GM12874 (cell line): ENCODE data around the gene CACNB4.

ENCODE experiments used
- TF ChIP-seq, protein P1 (sequence below): IDR thresholded peaks from 2 replicates; pipeline ENCODE4 v1.5.1; 2011; ENCODE audit warnings: low read depth, mild to moderate bottlenecking, control low read depth, low read length, moderate library complexity; ENCODE audit not compliant: insufficient read depth

CACNB4 gene

DNA sequence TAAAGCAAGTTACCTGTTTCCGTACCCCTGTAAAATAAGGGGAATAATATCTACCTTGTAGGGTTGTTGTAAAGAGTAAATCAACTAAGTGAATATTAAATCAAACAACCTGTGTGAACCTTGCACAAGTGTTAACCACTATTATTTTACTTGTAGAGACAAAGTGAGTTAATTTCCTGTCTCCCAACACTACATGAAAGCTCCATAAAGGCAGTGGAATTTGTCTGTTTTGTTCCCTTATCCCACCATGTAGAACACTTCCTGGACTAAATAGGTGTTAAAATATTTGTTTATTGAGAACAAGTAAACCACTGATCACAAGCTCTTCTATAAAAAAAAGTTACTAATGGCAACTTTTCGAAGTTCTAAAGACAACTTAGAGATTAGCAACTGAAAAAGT, 274.0 kb downstream of the CACNB4 start:
- TF ChIP-seq, protein P1, sequence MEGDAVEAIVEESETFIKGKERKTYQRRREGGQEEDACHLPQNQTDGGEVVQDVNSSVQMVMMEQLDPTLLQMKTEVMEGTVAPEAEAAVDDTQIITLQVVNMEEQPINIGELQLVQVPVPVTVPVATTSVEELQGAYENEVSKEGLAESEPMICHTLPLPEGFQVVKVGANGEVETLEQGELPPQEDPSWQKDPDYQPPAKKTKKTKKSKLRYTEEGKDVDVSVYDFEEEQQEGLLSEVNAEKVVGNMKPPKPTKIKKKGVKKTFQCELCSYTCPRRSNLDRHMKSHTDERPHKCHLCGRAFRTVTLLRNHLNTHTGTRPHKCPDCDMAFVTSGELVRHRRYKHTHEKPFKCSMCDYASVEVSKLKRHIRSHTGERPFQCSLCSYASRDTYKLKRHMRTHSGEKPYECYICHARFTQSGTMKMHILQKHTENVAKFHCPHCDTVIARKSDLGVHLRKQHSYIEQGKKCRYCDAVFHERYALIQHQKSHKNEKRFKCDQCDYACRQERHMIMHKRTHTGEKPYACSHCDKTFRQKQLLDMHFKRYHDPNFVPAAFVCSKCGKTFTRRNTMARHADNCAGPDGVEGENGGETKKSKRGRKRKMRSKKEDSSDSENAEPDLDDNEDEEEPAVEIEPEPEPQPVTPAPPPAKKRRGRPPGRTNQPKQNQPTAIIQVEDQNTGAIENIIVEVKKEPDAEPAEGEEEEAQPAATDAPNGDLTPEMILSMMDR: no peak

GRCh38 chr2:151823651-151824050, 275.2 kb downstream of the CACNB4 start:
- TF ChIP-seq, protein P1: no peak

GRCh38 chr2:151819920-151820319, 278.9 kb downstream of the CACNB4 start:
- TF ChIP-seq, protein P1: no peak

DNA sequence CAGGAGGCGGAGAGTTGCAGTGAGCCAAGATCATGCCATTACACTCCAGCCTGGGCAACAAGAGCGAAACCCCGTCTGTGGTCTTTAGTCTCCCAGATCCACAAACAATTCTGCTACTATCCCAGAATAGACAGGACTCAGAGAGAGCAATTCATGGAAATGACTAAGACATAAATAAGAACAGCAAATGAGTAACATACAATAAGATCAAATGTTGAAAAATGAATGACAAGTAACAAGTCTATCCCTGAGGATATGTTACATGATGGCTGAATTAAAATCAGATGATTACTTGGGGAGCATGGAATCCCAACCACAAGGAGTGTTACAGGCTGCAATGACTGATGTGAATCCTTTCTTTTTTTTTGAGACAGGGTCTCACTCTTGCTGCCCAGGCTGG, 280.9 kb downstream of the CACNB4 start:
- TF ChIP-seq, protein P1: no peak

- TF ChIP-seq, protein P1: no peak
Measured at GRCh38 chr2:151816843-151817242, 282.0 kb downstream of the CACNB4 start.

GRCh38 chr2:151815821-151816489, 282.9 kb downstream of the CACNB4 start:
- TF ChIP-seq, protein P1: no peak

- TF ChIP-seq, protein P1: no peak
Measured at GRCh38 chr2:151810489-151810888, 288.4 kb downstream of the CACNB4 start.
